ENCODE measurements around the gene TRIM41. TPM values are rescaled to one million over a fixed set of nuclear protein-coding genes. Genes with fewer than 3 reads are reported as not detected.

Gene TRIM41
- total RNA-seq, 1 experiment from 2014 or later: 28.7 TPM

- TF ChIP-seq CTCF (IDR thresholded peaks at IDR 0.05; ENCODE audit: insufficient read depth in 1 of 2, low read depth in 1 of 2, low read length in 1 of 2, severe bottlenecking in 1 of 2, unreplicated experiment in 1 of 2): peak in 1 of 2 experiments; percentile 20
Measured at GRCh38 chr5:181246276-181247049, 23.4 kb downstream of the TRIM41 start.

GRCh38 chr5:181248277-181248676, 25.2 kb downstream of the TRIM41 start:
- Histone ChIP-seq H3K4me3 (ENCODE audit: low read depth, low read length) (peak overlapping the region; percentile 83), H3K4me1 (peaks cover 18% of the 10 kb centered on the region), H3K27me3 (replicated peaks; ENCODE audit: control insufficient read depth, insufficient read depth, low read length) (no peaks in the 10 kb centered on the region), H3K36me3 (ENCODE audit: control insufficient read depth, insufficient read depth, low read length) (no peaks in the 10 kb centered on the region; the same call in 1 of the 2 replicates), H3K9me3 (no peaks in the 10 kb centered on the region)
- peaks cover 80% of the 10 kb centered on the region for H3K36me3 Mint-ChIP-seq (ENCODE audit: insufficient read depth, unreplicated experiment)
- peak overlapping the region; percentile 100 for H3K27ac Mint-ChIP-seq (ENCODE audit: unreplicated experiment)
- no peaks in the 10 kb centered on the region for H3K9me3 Mint-ChIP-seq (ENCODE audit: unreplicated experiment)
- peaks cover 19% of the 10 kb centered on the region for H3K4me1 Mint-ChIP-seq (ENCODE audit: low read depth, unreplicated experiment)
- intact Hi-C loops (cut with micrococcal nuclease; ENCODE audit: unreplicated experiment): no loop called here
- TF ChIP-seq CTCF (IDR thresholded peaks at IDR 0.05; ENCODE audit: insufficient read depth in 1 of 2, low read depth in 1 of 2, low read length in 1 of 2, severe bottlenecking in 1 of 2, unreplicated experiment in 1 of 2): no peak
- ChIA-PET POLR2A (no interaction called here), CTCF (no interaction called here)
- BruUV-seq (replicated peaks): no TSS peak
- peak overlapping the region; percentile 97 for H3K4me3 Mint-ChIP-seq (ENCODE audit: unreplicated experiment)
- no peaks in the 10 kb centered on the region for H3K27me3 Mint-ChIP-seq (ENCODE audit: insufficient read depth, unreplicated experiment)
- no peak for DNase-seq

More at GRCh38 chr5:181246276-181247049, 23.4 kb downstream of the TRIM41 start:
- Histone ChIP-seq H3K27me3 (replicated peaks; ENCODE audit: control insufficient read depth, insufficient read depth, low read length) (no peaks in the 10 kb centered on the region), H3K9me3 (no peaks in the 10 kb centered on the region), H3K36me3 (ENCODE audit: control insufficient read depth, insufficient read depth, low read length) (0 out of 2 replicates have a peak, but pooled peaks cover 7% of the 10 kb centered on the region), H3K4me1 (peaks cover 26% of the 10 kb centered on the region), H3K4me3 (ENCODE audit: low read depth, low read length) (peak overlapping the region; percentile 83)
- Mint-ChIP-seq H3K27me3 (ENCODE audit: insufficient read depth, unreplicated experiment) (no peaks in the 10 kb centered on the region), H3K36me3 (ENCODE audit: insufficient read depth, unreplicated experiment) (peaks cover 86% of the 10 kb centered on the region), H3K4me1 (ENCODE audit: low read depth, unreplicated experiment) (peaks cover 19% of the 10 kb centered on the region), H3K27ac (ENCODE audit: unreplicated experiment) (peak overlapping the region; percentile 100), H3K9me3 (ENCODE audit: unreplicated experiment) (no peaks in the 10 kb centered on the region), H3K4me3 (ENCODE audit: unreplicated experiment) (peak overlapping the region; percentile 97)
- ChIA-PET CTCF (no interaction called here), POLR2A (interaction anchor here (0.6 to 1.0 kb wide), 2 partner anchors 13 to 18 kb away, joined by 5 to 7 read pairs; no protein-coding TSS in a partner anchor)
- intact Hi-C loops (cut with micrococcal nuclease; ENCODE audit: unreplicated experiment): loop anchor here (2.0 kb wide), 1 partner anchor 62 kb away; no protein-coding TSS in a partner anchor
- peak; percentile 90 to 92 for DNase-seq
- TSS peak; percentile 37 for BruUV-seq (replicated peaks)

GRCh38 chr5:181255276-181255675, 32.2 kb downstream of the TRIM41 start:
- Histone ChIP-seq H3K4me1 (peaks cover 11% of the 10 kb centered on the region; the same call in 1 of the 2 replicates), H3K4me3 (ENCODE audit: low read depth, low read length) (no peak overlapping the region), H3K27me3 (replicated peaks; ENCODE audit: control insufficient read depth, insufficient read depth, low read length) (no peaks in the 10 kb centered on the region), H3K9me3 (no peaks in the 10 kb centered on the region), H3K36me3 (ENCODE audit: control insufficient read depth, insufficient read depth, low read length) (peaks cover 1% of the 10 kb centered on the region)
- intact Hi-C loops (cut with micrococcal nuclease; ENCODE audit: unreplicated experiment): no loop called here
- H3K27ac Mint-ChIP-seq (ENCODE audit: unreplicated experiment): no peak overlapping the region
- no TSS peak for BruUV-seq (replicated peaks)
- CTCF ChIA-PET: no interaction called here
- H3K4me3 Mint-ChIP-seq (ENCODE audit: unreplicated experiment): no peak overlapping the region
- H3K27me3 Mint-ChIP-seq (ENCODE audit: insufficient read depth, unreplicated experiment): no peaks in the 10 kb centered on the region
- H3K36me3 Mint-ChIP-seq (ENCODE audit: insufficient read depth, unreplicated experiment): peaks cover 71% of the 10 kb centered on the region
- DNase-seq: no peak
- peaks cover 10% of the 10 kb centered on the region for H3K4me1 Mint-ChIP-seq (ENCODE audit: low read depth, unreplicated experiment)
- no peak for TF ChIP-seq CTCF (IDR thresholded peaks at IDR 0.05; ENCODE audit: insufficient read depth in 1 of 2, low read depth in 1 of 2, low read length in 1 of 2, severe bottlenecking in 1 of 2, unreplicated experiment in 1 of 2)
- H3K9me3 Mint-ChIP-seq (ENCODE audit: unreplicated experiment): no peaks in the 10 kb centered on the region
- POLR2A ChIA-PET: interaction anchor here (0.7 to 0.8 kb wide), 2 partner anchors 11 to 48 kb away, joined by 3 read pairs; partner anchors contain the start of gene RACK1
